Activated naive CD4-positive, alpha-beta T cell treated with anti-CD3 and anti-CD28 coated beads, Interleukin-2, amount 50 U/mL, for 24 hours (primary cell): ENCODE results near the gene LRRC25.

ENCODE experiments used
- H3K27ac Mint-ChIP-seq: one replicate; pipeline ENCODE4 v1.8.0; 2021; ENCODE audit warnings: mild to moderate bottlenecking, mixed read lengths
- H3K27me3 Mint-ChIP-seq: one replicate; pipeline ENCODE4 v1.8.0; 2021; ENCODE audit warnings: mixed read lengths
- H3K36me3 Mint-ChIP-seq: one replicate; pipeline ENCODE4 v1.8.0; 2021; ENCODE audit warnings: mixed read lengths
- H3K4me1 Mint-ChIP-seq: one replicate; pipeline ENCODE4 v1.8.0; 2021; ENCODE audit warnings: mixed read lengths
- H3K4me3 Mint-ChIP-seq: one replicate; pipeline ENCODE4 v1.8.0; 2021; ENCODE audit warnings: mild to moderate bottlenecking, mixed read lengths
- H3K9me3 Mint-ChIP-seq: one replicate; pipeline ENCODE4 v1.8.0; 2021; ENCODE audit warnings: mixed read lengths

LRRC25 gene

GRCh38 chr19:18401580-18402112, 4.2 kb upstream of the LRRC25 start:
- no peaks in the 10 kb centered on the region for H3K9me3 Mint-ChIP-seq
- peak overlapping the region; percentile 68 for H3K27ac Mint-ChIP-seq
- H3K4me1 Mint-ChIP-seq: peaks cover 4% of the 10 kb centered on the region

GRCh38 chr19:18399008-18399407, 1.6 kb upstream of the LRRC25 start:
- Mint-ChIP-seq H3K9me3 (no peaks in the 10 kb centered on the region), H3K4me3 (no peak overlapping the region), H3K27me3 (peaks cover 2% of the 10 kb centered on the region), H3K4me1 (peaks cover 4% of the 10 kb centered on the region), H3K27ac (no peak overlapping the region), H3K36me3 (no peaks in the 10 kb centered on the region)

More at GRCh38 chr19:18401580-18402112, 4.2 kb upstream of the LRRC25 start:
- peaks cover 2% of the 10 kb centered on the region for H3K27me3 Mint-ChIP-seq
- no peaks in the 10 kb centered on the region for H3K36me3 Mint-ChIP-seq
- no peak overlapping the region for H3K4me3 Mint-ChIP-seq

GRCh38 chr19:18396471-18397241, 766 bp downstream of the LRRC25 start:
- no peak overlapping the region for H3K27ac Mint-ChIP-seq
- no peak overlapping the region for H3K4me3 Mint-ChIP-seq
- peaks cover 3% of the 10 kb centered on the region for H3K27me3 Mint-ChIP-seq
- H3K4me1 Mint-ChIP-seq: peaks cover 4% of the 10 kb centered on the region
- no peaks in the 10 kb centered on the region for H3K9me3 Mint-ChIP-seq
- no peaks in the 10 kb centered on the region for H3K36me3 Mint-ChIP-seq

- Mint-ChIP-seq H3K36me3 (no peaks in the 10 kb centered on the region), H3K4me3 (no peak overlapping the region), H3K9me3 (no peaks in the 10 kb centered on the region), H3K27me3 (peaks cover 8% of the 10 kb centered on the region), H3K4me1 (peaks cover 4% of the 10 kb centered on the region), H3K27ac (no peak overlapping the region)
Measured at GRCh38 chr19:18393836-18394235, 3.6 kb downstream of the LRRC25 start.

GRCh38 chr19:18392926-18393325, 4.5 kb downstream of the LRRC25 start:
- no peaks in the 10 kb centered on the region for H3K36me3 Mint-ChIP-seq
- peaks cover 8% of the 10 kb centered on the region for H3K4me1 Mint-ChIP-seq
- no peaks in the 10 kb centered on the region for H3K9me3 Mint-ChIP-seq
- H3K27me3 Mint-ChIP-seq: peaks cover 10% of the 10 kb centered on the region
- no peak overlapping the region for H3K4me3 Mint-ChIP-seq
- no peak overlapping the region for H3K27ac Mint-ChIP-seq

GRCh38 chr19:18392417-18392816, 5.0 kb downstream of the LRRC25 start:
- peaks cover 7% of the 10 kb centered on the region for H3K4me1 Mint-ChIP-seq
- H3K27me3 Mint-ChIP-seq: peaks cover 10% of the 10 kb centered on the region
- H3K4me3 Mint-ChIP-seq: no peak overlapping the region
- H3K27ac Mint-ChIP-seq: no peak overlapping the region
- H3K36me3 Mint-ChIP-seq: no peaks in the 10 kb centered on the region
- no peaks in the 10 kb centered on the region for H3K9me3 Mint-ChIP-seq

GRCh38 chr19:18391509-18392075, 5.8 kb downstream of the LRRC25 start:
- Mint-ChIP-seq H3K9me3 (no peaks in the 10 kb centered on the region), H3K4me3 (no peak overlapping the region), H3K36me3 (no peaks in the 10 kb centered on the region), H3K4me1 (peaks cover 9% of the 10 kb centered on the region), H3K27ac (no peak overlapping the region), H3K27me3 (peaks cover 10% of the 10 kb centered on the region)

- Mint-ChIP-seq H3K9me3 (no peaks in the 10 kb centered on the region), H3K4me3 (no peak overlapping the region), H3K36me3 (no peaks in the 10 kb centered on the region), H3K4me1 (peaks cover 9% of the 10 kb centered on the region), H3K27ac (no peak overlapping the region), H3K27me3 (peaks cover 12% of the 10 kb centered on the region)
Measured at GRCh38 chr19:18390065-18390907, 7.1 kb downstream of the LRRC25 start.

GRCh38 chr19:18389726-18390064, 7.7 kb downstream of the LRRC25 start:
- no peaks in the 10 kb centered on the region for H3K9me3 Mint-ChIP-seq
- no peak overlapping the region for H3K27ac Mint-ChIP-seq
- peak overlapping the region; percentile 42 for H3K4me3 Mint-ChIP-seq
- H3K36me3 Mint-ChIP-seq: no peaks in the 10 kb centered on the region
- peaks cover 16% of the 10 kb centered on the region for H3K27me3 Mint-ChIP-seq
- peaks cover 9% of the 10 kb centered on the region for H3K4me1 Mint-ChIP-seq

- Mint-ChIP-seq H3K27ac (no peak overlapping the region), H3K27me3 (peaks cover 20% of the 10 kb centered on the region), H3K36me3 (no peaks in the 10 kb centered on the region), H3K4me3 (peak overlapping the region; percentile 42), H3K4me1 (peaks cover 9% of the 10 kb centered on the region), H3K9me3 (no peaks in the 10 kb centered on the region)
Measured at GRCh38 chr19:18388960-18389725, 8.3 kb downstream of the LRRC25 start.

GRCh38 chr19:18388100-18388959, 9.1 kb downstream of the LRRC25 start:
- Mint-ChIP-seq H3K4me3 (peak overlapping the region; percentile 82), H3K9me3 (no peaks in the 10 kb centered on the region), H3K27ac (peak overlapping the region; percentile 4), H3K36me3 (no peaks in the 10 kb centered on the region), H3K27me3 (peaks cover 20% of the 10 kb centered on the region), H3K4me1 (peaks cover 9% of the 10 kb centered on the region)

GRCh38 chr19:18386543-18387271, 10.7 kb downstream of the LRRC25 start:
- Mint-ChIP-seq H3K4me1 (peaks cover 9% of the 10 kb centered on the region), H3K9me3 (no peaks in the 10 kb centered on the region), H3K27ac (no peak overlapping the region), H3K36me3 (no peaks in the 10 kb centered on the region), H3K4me3 (no peak overlapping the region), H3K27me3 (peaks cover 19% of the 10 kb centered on the region)

GRCh38 chr19:18385675-18386542, 11.5 kb downstream of the LRRC25 start, which contains the start of gene GDF15:
TSS of gene GDF15 (plus strand) at chr19:18386158. CDS start at chr19:18386190, 32 bp downstream.
- no peak within 1 kb of the TSS for H3K27ac Mint-ChIP-seq
- peaks cover 9% of the 10 kb centered on the region for H3K4me1 Mint-ChIP-seq
- H3K27me3 Mint-ChIP-seq: peaks cover 17% of the 10 kb centered on the region
- H3K36me3 Mint-ChIP-seq: no peaks in the 10 kb centered on the region
- no peak within 1 kb of the TSS for H3K4me3 Mint-ChIP-seq
- H3K9me3 Mint-ChIP-seq: no peaks in the 10 kb centered on the region
